ENCODE data around the gene TIFAB. TPM values are rescaled to one million over a fixed set of nuclear protein-coding genes. Genes with fewer than 3 reads are reported as not detected.

Gene TIFAB
- total and polyA plus RNA-seq, 8 donors: 0.12 to 0.21 TPM; not detected in 6

DNA sequence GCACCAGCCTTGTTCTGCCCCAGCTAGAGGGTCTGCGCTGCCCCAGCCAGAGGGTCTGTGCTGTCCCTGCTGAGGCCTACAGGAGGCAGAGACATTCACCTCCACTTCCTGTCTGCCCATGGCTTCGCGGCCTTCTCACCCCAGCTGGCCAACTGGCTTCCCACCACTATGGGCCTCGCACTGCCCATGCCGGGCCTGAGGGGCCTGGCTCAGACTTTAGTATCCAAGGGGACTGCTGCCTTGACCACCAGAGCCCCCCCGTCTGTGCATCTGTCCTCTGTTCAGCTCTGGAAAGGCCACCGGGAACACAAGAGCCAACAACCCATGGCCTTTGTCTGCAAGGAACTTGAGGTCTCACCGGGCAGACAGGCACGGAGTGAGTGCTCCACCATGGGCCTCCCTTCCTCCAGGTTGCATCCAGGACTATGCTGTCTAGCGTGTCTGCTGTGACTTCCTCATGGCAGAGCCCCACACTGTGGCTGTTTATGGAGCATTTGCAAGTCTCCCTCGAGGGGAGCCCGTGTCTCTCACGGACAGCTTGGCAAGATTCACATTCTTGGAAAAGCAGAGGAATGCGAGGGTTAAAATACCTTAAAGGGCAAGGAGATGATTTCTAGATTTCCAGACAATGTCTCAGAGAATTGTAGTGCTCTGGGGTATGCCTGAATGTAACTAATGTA, 6.7 kb downstream of the TIFAB start:
- WGBS, 2 donors: 82 to 84% methylated on average over 14 of the region's 14 CpGs
- no peak overlapping the region for H3K4me3 ChIP-seq
- FAIRE-seq: no peak
- no peaks in the 10 kb centered on the region for H3K4me1 ChIP-seq
- peak in 1 of 6 donors; percentile 5 for DNase-seq
- H3K27ac ChIP-seq: no peak overlapping the region
- intact Hi-C loops (cut with DNase I): no loop called here
- H3K27me3 ChIP-seq: no peaks in the 10 kb centered on the region
- no peaks in the 10 kb centered on the region for H3K36me3 ChIP-seq
- H3K9me3 ChIP-seq: no peaks in the 10 kb centered on the region
- ATAC-seq: no peak
- TF ChIP-seq, protein P1, sequence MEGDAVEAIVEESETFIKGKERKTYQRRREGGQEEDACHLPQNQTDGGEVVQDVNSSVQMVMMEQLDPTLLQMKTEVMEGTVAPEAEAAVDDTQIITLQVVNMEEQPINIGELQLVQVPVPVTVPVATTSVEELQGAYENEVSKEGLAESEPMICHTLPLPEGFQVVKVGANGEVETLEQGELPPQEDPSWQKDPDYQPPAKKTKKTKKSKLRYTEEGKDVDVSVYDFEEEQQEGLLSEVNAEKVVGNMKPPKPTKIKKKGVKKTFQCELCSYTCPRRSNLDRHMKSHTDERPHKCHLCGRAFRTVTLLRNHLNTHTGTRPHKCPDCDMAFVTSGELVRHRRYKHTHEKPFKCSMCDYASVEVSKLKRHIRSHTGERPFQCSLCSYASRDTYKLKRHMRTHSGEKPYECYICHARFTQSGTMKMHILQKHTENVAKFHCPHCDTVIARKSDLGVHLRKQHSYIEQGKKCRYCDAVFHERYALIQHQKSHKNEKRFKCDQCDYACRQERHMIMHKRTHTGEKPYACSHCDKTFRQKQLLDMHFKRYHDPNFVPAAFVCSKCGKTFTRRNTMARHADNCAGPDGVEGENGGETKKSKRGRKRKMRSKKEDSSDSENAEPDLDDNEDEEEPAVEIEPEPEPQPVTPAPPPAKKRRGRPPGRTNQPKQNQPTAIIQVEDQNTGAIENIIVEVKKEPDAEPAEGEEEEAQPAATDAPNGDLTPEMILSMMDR (IDR thresholded peaks at IDR 0.05): no peak

DNA sequence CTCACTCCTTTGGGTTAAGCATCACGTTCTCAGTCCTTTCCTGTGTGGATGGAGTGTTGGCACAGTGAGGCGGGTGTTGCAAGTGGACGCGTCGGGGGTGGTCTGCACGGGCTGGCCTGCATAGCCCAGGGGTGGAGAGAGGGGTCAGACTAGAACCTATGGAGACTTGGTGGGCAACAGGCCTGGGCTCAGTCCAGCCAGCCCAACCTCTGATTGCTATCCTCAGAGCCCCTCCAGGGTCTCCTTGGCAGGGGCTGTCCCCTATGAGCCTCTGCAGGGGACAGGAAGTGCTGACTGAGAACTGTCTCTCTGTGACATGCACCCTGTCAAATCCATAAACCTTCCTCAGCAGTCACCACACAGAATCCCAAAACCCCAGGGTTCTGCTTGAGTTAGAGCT, 7.3 kb downstream of the TIFAB start:
- no peak for ATAC-seq
- peak in 1 of 6 donors; percentile 2 for DNase-seq
- TF ChIP-seq, protein P1 (IDR thresholded peaks at IDR 0.05): no peak
- Histone ChIP-seq H3K4me3 (no peak overlapping the region), H3K4me1 (no peaks in the 10 kb centered on the region), H3K36me3 (no peaks in the 10 kb centered on the region), H3K27me3 (no peaks in the 10 kb centered on the region), H3K27ac (no peak overlapping the region), H3K9me3 (no peaks in the 10 kb centered on the region)
- intact Hi-C loops (cut with DNase I): no loop called here
- WGBS, 2 donors: 74 to 89% methylated on average over 6 of the region's 6 CpGs
- FAIRE-seq: no peak

DNA sequence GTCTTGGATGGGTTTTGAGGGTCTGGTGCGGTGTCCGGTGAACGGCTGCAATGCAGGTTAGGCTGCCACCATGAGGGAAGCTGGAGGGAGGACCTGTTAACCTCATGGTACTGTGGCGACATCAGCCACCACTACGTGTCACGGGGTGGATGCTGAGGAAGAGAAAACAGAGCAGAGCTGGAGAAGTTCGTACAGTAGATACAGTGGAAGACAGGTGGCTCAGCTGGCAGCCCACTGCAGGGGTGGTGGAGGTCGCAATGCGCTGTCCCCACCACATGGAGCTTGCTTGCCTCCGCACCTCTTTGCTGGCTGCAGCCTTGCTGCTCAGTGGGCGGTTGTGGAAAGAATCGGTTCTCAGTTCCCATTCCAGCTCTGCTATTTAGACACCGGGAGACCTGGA, 7.8 kb downstream of the TIFAB start:
- Histone ChIP-seq H3K9me3 (no peaks in the 10 kb centered on the region), H3K4me3 (no peak overlapping the region), H3K27ac (no peak overlapping the region), H3K27me3 (no peaks in the 10 kb centered on the region), H3K4me1 (no peaks in the 10 kb centered on the region), H3K36me3 (no peaks in the 10 kb centered on the region)
- TF ChIP-seq, protein P1 (IDR thresholded peaks at IDR 0.05): no peak
- DNase-seq (peak in 1 of 6 donors; percentile 2), FAIRE-seq (no peak), ATAC-seq (no peak)
- 81 to 89% methylated on average over 13 of the region's 13 CpGs for WGBS, 2 donors
- intact Hi-C loops (cut with DNase I): no loop called here

DNA sequence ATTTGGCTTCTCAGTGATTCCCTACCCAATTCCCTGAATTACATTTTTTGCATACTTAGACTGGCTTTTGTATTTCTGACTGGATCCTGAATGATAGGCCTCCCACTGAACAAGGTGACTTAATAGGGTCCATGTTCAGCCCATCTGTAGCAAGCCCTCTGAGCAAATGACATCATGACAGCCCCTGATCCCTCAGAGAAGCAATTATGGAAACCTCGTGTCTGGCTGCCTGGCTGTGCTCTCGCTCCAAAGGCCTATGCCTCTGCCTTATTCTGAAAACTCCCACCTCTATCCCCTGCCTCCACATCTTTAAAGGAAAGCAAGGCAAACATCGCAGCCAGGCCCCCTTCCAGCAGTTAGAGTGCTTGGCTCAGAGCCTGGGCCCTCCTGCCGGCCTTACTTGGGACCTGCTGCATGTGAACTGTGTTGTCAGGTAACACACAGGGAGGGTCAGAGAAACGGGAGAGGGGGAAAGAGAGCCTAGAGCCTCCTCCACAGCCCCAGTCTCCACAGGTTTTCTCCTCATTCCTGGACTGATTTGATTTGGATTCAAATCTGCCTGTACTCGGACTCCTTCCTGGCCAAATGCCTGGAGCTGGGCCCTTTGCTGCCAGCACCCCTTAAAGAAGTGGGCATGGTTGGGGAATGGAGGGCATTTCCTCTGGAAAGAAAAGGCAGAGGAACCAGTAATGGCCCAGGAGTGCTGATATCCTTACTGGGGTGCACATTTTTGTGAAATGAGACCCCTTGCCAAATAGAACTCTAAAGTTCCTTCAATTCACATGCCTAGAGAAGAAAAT, 8.8 kb downstream of the TIFAB start:
- intact Hi-C loops (cut with DNase I): no loop called here
- Histone ChIP-seq H3K36me3 (no peaks in the 10 kb centered on the region), H3K9me3 (no peaks in the 10 kb centered on the region), H3K27ac (no peak overlapping the region), H3K4me1 (no peaks in the 10 kb centered on the region), H3K4me3 (no peak overlapping the region), H3K27me3 (no peaks in the 10 kb centered on the region)
- FAIRE-seq (no peak), ATAC-seq (no peak), DNase-seq (peak in 1 of 6 donors; percentile 2)
- TF ChIP-seq, protein P1 (IDR thresholded peaks at IDR 0.05): no peak
- 58 to 61% methylated on average over 6 of the region's 6 CpGs for WGBS, 2 donors
